HepG2 (cell line): ENCODE data around the gene ABCB4.

Experiments used
- HNF4A ChIP-seq: sonication (generic); formaldehyde crosslinking; IDR thresholded peaks from 2 replicates; pipeline ENCODE4 v1.4.0; 2020; ENCODE audit warnings: missing genetic modification reagents
- IRF9 ChIP-seq: sonication (generic); formaldehyde crosslinking; IDR thresholded peaks from 2 replicates; pipeline ENCODE4 v1.8.0; 2022; ENCODE audit warnings: missing genetic modification reagents, mild to moderate bottlenecking, borderline replicate concordance
- MAFK ChIP-seq, 2 experiments: IDR thresholded peaks in 1 of 2; conservative IDR thresholded peaks in 1 of 2; 2 replicates each; pipeline ENCODE4 v1.6.1; 2011; ENCODE audit warnings: improper control_type of control experiment in 2 of 2, low read length in 2 of 2
- MTA3 ChIP-seq: sonication (generic); formaldehyde crosslinking; IDR thresholded peaks from 2 replicates; pipeline ENCODE4 v1.4.0; 2020; ENCODE audit warnings: missing genetic modification reagents
- U2AF2 ChIP-seq: fragments of 200-400 bp; formaldehyde crosslinking; IDR thresholded peaks from 2 replicates; pipeline ENCODE4 v1.6.1; 2017; ENCODE audit warnings: low read depth, mild to moderate bottlenecking, low read length
- ZBTB3 ChIP-seq: sonication (generic); formaldehyde crosslinking; IDR thresholded peaks from 2 replicates; pipeline ENCODE4 v1.4.0; 2020; ENCODE audit warnings: low read depth, mild to moderate bottlenecking, moderate library complexity, missing genetic modification reagents, borderline replicate concordance

- TF ChIP-seq MAFK (conservative IDR thresholded peaks at IDR 0.05 in 1 of 2, IDR thresholded peaks at IDR 0.05 in 1 of 2; ENCODE audit: low read length in 2 of 2) (no peak), U2AF2 (no peak), HNF4A (CRISPR knock-in tag) (no peak), MTA3 (CRISPR knock-in tag) (no peak), IRF9 (no peak), ZBTB3 (CRISPR knock-in tag) (no peak)
Measured at GRCh38 chr7:87354749-87355148, 120.7 kb downstream of the ABCB4 start.
